Endothelial cell of umbilical vein (primary cell): ENCODE data around the gene ZNFX1. TPM values are rescaled to one million over a fixed set of nuclear protein-coding genes. Genes with fewer than 3 reads are reported as not detected.

ENCODE experiments used
- BruUV-seq: library from RNA; stranded (reverse); fragments of 400-500 nt; replicated peaks from 2 replicates; lab custom pipeline; 2021; lab: Mats Ljungman, UMichigan
- CTCF ChIA-PET: fragments of 300-600, 350-600 bp; sonication (Branson Sonifier 250); formaldehyde crosslinking; loops from one replicate; lab custom pipeline; 2021; ENCODE audit warnings: antibody characterized with exemption, inconsistent platforms; lab: Charles Lee
- POLR2A ChIA-PET: fragments of 300-600, 350-600 bp; sonication (Branson Sonifier 250); formaldehyde crosslinking; loops from one replicate; lab custom pipeline; 2021; ENCODE audit warnings: antibody characterized with exemption, inconsistent platforms; lab: Charles Lee
- DNase-seq: peaks from one replicate; pipeline ENCODE4 v3.0.0-alpha.2; 2011; ENCODE audit warnings: low read depth, low spot score
- FAIRE-seq: peaks from 2 replicates; lab custom pipeline; 2011; peaks lifted over from hg19 to GRCh38; lab: Jason Lieb, UNC
- H2AFZ ChIP-seq: 2 replicates; pipeline ENCODE4 v1.6.0; 2012; ENCODE audit warnings: low read depth, low read length, control low read depth, inconsistent platforms
- H3K27ac ChIP-seq: 2 replicates; pipeline ENCODE4 v1.5.1; 2011; ENCODE audit warnings: low read depth, mild to moderate bottlenecking, control low read depth, low read length, moderate library complexity; ENCODE audit not compliant: insufficient read depth
- H3K27me3 ChIP-seq, 2 experiments: 2 replicates each; pipeline versions ENCODE4 v1.6.0 to v1.6.1; 2011; ENCODE audit warnings: low read length in 2 of 2, mixed read lengths in 1 of 2; ENCODE audit not compliant: control insufficient read depth in 2 of 2, insufficient read depth in 2 of 2
- H3K36me3 ChIP-seq, 2 experiments: 2 replicates in 1 of 2; 3 replicates in 1 of 2; pipeline ENCODE4 v1.5.1; 2011; ENCODE audit warnings: low read length in 2 of 2, mild to moderate bottlenecking in 1 of 2, moderate library complexity in 1 of 2; ENCODE audit not compliant: control insufficient read depth in 2 of 2, insufficient read depth in 2 of 2; ENCODE audit errors: extremely low read depth in 1 of 2
- H3K4me1 ChIP-seq: 3 replicates; pipeline ENCODE4 v1.5.1; 2011; ENCODE audit warnings: mild to moderate bottlenecking, low read length; ENCODE audit not compliant: control insufficient read depth, insufficient read depth; ENCODE audit errors: extremely low read depth
- H3K4me2 ChIP-seq: 2 replicates; pipeline ENCODE4 v1.6.1; 2011; ENCODE audit warnings: low read length, control low read depth, mixed read lengths; ENCODE audit not compliant: insufficient read depth
- H3K4me3 ChIP-seq, 3 experiments: fragments of 200-600 bp in 1 of 3; sonication (generic), shearing (Covaris generic) in 1 of 3; replicated peaks in 1 of 3; 2 replicates each; pipeline ENCODE4 v1.5.1; 2011 to 2016; ENCODE audit warnings: control low read depth in 3 of 3, low read length in 3 of 3, mild to moderate bottlenecking in 2 of 3, inconsistent platforms in 1 of 3, low read depth in 1 of 3, moderate library complexity in 1 of 3; ENCODE audit not compliant: insufficient read depth in 1 of 3
- H3K79me2 ChIP-seq: 2 replicates; pipeline ENCODE4 v1.6.0; 2012; ENCODE audit warnings: low read length, inconsistent platforms; ENCODE audit not compliant: control insufficient read depth, insufficient read depth
- H3K9ac ChIP-seq: replicated peaks from 2 replicates; pipeline ENCODE3; 2011; ENCODE audit warnings: low read length, control low read depth; ENCODE audit not compliant: insufficient read depth; ENCODE audit errors: extremely low read depth
- H3K9me1 ChIP-seq: replicated peaks from 3 replicates; pipeline ENCODE4 v1.6.0; 2011; ENCODE audit warnings: mild to moderate bottlenecking, low read length; ENCODE audit not compliant: control insufficient read depth, insufficient read depth; ENCODE audit errors: extremely low read depth
- H3K9me3 ChIP-seq: replicated peaks from 2 replicates; pipeline ENCODE4 v1.5.1; 2012; ENCODE audit warnings: low read length, inconsistent platforms; ENCODE audit not compliant: control insufficient read depth, insufficient read depth
- H4K20me1 ChIP-seq: replicated peaks from 2 replicates; pipeline ENCODE3; 2011; ENCODE audit warnings: mild to moderate bottlenecking, low read length; ENCODE audit not compliant: control insufficient read depth, insufficient read depth; ENCODE audit errors: extremely low read depth
- EZH2 ChIP-seq: IDR thresholded peaks from 2 replicates; pipeline ENCODE4 v1.6.1; 2012; ENCODE audit warnings: borderline replicate concordance, low read depth, mild to moderate bottlenecking, moderate library complexity, low read length, inconsistent platforms; ENCODE audit not compliant: severe bottlenecking
- FOS ChIP-seq: IDR thresholded peaks from 2 replicates; pipeline ENCODE4 v1.6.1; 2011; ENCODE audit warnings: mild to moderate bottlenecking, low read length, moderate library complexity, borderline replicate concordance; ENCODE audit not compliant: insufficient read depth
- GATA2 ChIP-seq: IDR thresholded peaks from 2 replicates; pipeline ENCODE4 v1.7.0; 2011; ENCODE audit warnings: low read depth, mild to moderate bottlenecking, moderate library complexity, mixed read lengths, low read length; ENCODE audit not compliant: insufficient read length, insufficient read depth
- JUN ChIP-seq: IDR thresholded peaks from 2 replicates; pipeline ENCODE4 v1.6.1; 2011; ENCODE audit warnings: borderline replicate concordance, low read depth; ENCODE audit not compliant: insufficient read length, insufficient read depth
- MYC ChIP-seq: IDR thresholded peaks from one replicate; pipeline ENCODE4 v1.6.1; 2011; ENCODE audit warnings: mild to moderate bottlenecking, low read depth, low read length
- POLR2A ChIP-seq: IDR thresholded peaks from 2 replicates; pipeline ENCODE4 v1.6.1; 2012; ENCODE audit warnings: low read depth, mild to moderate bottlenecking, control low read depth, low read length
- POLR2AphosphoS5 ChIP-seq: IDR thresholded peaks from 2 replicates; pipeline ENCODE4 v1.6.1; 2012; ENCODE audit warnings: low read depth, mild to moderate bottlenecking, control low read depth, low read length, moderate library complexity; ENCODE audit not compliant: insufficient read depth
- dilution Hi-C: fragments of 300-500 bp; cut with MboI; formaldehyde crosslinking; loops from one replicate; pipeline ENCODE4 v1.15.0; 2019; ENCODE audit warnings: low sequenced_read_pairs; ENCODE audit not compliant: extremely low pct_ligation_motif_present
- intact Hi-C: fragments of 100-400 bp; cut with micrococcal nuclease; formaldehyde crosslinking; loops from one replicate; pipeline ENCODE4 v1.10.0; 2022
- polyA plus RNA-seq, 4 experiments: library from polyadenylated mRNA; depleted of rRNA in 3 of 4; stranded (reverse) in 3 of 4; unstranded in 1 of 4; fragments of >200 nt; gene quantifications; 2 replicates each; pipeline versions ENCODE4 v1.2.1 to v1.2.3, GENCODE V29; 2011 to 2012; ENCODE audit warnings: missing spikeins in 1 of 4
- total RNA-seq: library from RNA; stranded (reverse); gene quantifications from 2 replicates; pipeline ENCODE4 v1.2.3, GENCODE V29; 2021
- TF ChIP-seq, protein P1 (sequence below), 2 donors: IDR thresholded peaks; 1 replicate in 1 of 2; 2 replicates in 1 of 2; pipeline ENCODE4 v1.5.1; 2011; ENCODE audit warnings: low read length in 2 of 2, mild to moderate bottlenecking in 2 of 2, moderate library complexity in 2 of 2, control low read depth in 1 of 2, inconsistent platforms in 1 of 2, low read depth in 1 of 2; ENCODE audit not compliant: insufficient read depth in 1 of 2; ENCODE audit errors: extremely low read depth in 1 of 2
- TF ChIP-seq, protein P2 (sequence below): IDR thresholded peaks from 2 replicates; pipeline ENCODE4 v1.6.1; 2011; ENCODE audit not compliant: insufficient read depth, insufficient read length

The ZNFX1 gene
- total and polyA plus RNA-seq, 2 donors (not counting 3 experiments of a cell fraction or from before 2014, with no cell fraction given): 8.3 to 27.9 TPM

DNA sequence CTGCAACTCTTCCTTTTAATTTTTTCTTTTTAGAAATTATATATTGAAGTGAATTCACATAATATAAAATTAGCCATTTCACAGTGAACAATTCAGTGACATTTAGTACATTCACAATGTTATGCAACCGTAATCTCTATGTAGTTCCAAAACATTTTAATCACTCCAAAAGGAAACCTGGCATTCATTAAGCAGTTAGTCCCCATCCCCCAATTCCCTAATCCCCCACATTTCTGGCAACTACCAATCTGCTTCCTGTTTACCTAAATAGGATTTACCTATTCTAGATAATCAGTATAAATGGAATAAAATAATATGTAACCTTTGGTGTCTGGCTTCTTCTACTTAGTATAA is 67.1 kb downstream of the ZNFX1 start:
- no peak overlapping the region for H3K9ac ChIP-seq
- no peaks in the 10 kb centered on the region for H3K79me2 ChIP-seq
- H2AFZ ChIP-seq: no peak overlapping the region
- H3K27me3 ChIP-seq: no peaks in the 10 kb centered on the region
- BruUV-seq: no TSS peak
- TF ChIP-seq, protein P1, sequence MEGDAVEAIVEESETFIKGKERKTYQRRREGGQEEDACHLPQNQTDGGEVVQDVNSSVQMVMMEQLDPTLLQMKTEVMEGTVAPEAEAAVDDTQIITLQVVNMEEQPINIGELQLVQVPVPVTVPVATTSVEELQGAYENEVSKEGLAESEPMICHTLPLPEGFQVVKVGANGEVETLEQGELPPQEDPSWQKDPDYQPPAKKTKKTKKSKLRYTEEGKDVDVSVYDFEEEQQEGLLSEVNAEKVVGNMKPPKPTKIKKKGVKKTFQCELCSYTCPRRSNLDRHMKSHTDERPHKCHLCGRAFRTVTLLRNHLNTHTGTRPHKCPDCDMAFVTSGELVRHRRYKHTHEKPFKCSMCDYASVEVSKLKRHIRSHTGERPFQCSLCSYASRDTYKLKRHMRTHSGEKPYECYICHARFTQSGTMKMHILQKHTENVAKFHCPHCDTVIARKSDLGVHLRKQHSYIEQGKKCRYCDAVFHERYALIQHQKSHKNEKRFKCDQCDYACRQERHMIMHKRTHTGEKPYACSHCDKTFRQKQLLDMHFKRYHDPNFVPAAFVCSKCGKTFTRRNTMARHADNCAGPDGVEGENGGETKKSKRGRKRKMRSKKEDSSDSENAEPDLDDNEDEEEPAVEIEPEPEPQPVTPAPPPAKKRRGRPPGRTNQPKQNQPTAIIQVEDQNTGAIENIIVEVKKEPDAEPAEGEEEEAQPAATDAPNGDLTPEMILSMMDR (IDR thresholded peaks at IDR 0.05; ENCODE audit: extremely low read depth in 1 of 2, insufficient read depth in 1 of 2, low read depth in 1 of 2, low read length in 2 of 2): no peak
- TF ChIP-seq POLR2A: no peak
- TF ChIP-seq MYC: no peak
- ChIA-PET POLR2A (no interaction called here), CTCF (no interaction called here)
- H3K4me3 ChIP-seq: no peak overlapping the region
- no peaks in the 10 kb centered on the region for H3K9me3 ChIP-seq
- no peak for FAIRE-seq
- no peak for DNase-seq
- no peaks in the 10 kb centered on the region for H3K36me3 ChIP-seq
- no peaks in the 10 kb centered on the region for H3K4me1 ChIP-seq
- H3K4me2 ChIP-seq: no peak overlapping the region
- H4K20me1 ChIP-seq: no peaks in the 10 kb centered on the region
- dilution Hi-C loops (no loop called here), intact Hi-C loops (no loop called here)
- H3K27ac ChIP-seq: no peak overlapping the region
- H3K9me1 ChIP-seq: no peaks in the 10 kb centered on the region

DNA sequence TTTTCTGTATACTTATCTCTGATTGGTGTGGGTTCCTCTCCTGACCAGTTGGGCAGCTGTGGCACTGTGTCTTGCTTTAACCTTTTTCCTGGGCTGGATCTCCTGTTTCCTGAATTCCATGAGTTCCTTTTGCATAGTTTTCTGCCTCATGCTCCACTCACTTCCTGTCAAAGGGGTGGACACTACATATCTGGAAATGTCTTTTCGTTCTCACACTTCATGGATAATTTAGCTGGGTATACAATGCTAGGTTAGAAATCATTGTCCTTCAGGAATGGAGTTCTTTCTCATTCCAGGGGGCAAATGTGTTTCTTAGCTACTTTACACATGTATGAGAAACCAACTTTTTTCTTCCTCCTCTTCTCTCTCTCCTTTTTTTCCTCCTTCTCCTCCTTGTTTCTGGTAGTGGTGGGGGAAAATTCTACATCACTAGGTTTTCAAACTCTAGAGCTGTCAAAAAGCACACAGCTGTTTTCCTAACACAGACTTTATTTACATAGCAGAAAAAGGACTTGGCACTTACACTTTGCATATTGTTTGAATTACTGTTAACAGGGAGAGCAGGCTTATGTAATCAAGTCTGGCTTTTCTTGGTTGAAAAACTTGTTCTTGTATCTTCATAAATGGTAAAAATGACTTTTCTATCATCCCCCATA is 67.6 kb downstream of the ZNFX1 start:
- DNase-seq (no peak), FAIRE-seq (no peak)
- Histone ChIP-seq H3K9ac (no peak overlapping the region), H3K27ac (no peak overlapping the region), H3K79me2 (no peaks in the 10 kb centered on the region), H3K4me3 (no peak overlapping the region), H2AFZ (no peak overlapping the region), H3K9me1 (no peaks in the 10 kb centered on the region), H3K4me1 (no peaks in the 10 kb centered on the region), H3K36me3 (no peaks in the 10 kb centered on the region), H3K27me3 (no peaks in the 10 kb centered on the region), H3K4me2 (no peak overlapping the region), H4K20me1 (no peaks in the 10 kb centered on the region), H3K9me3 (no peaks in the 10 kb centered on the region)
- CTCF ChIA-PET: no interaction called here
- intact Hi-C loops: no loop called here
- TF ChIP-seq, protein P1 (IDR thresholded peaks at IDR 0.05; ENCODE audit: extremely low read depth in 1 of 2, insufficient read depth in 1 of 2, low read depth in 1 of 2, low read length in 2 of 2): no peak
- TF ChIP-seq JUN (no peak), MYC (no peak), EZH2 (no peak), POLR2AphosphoS5 (no peak), GATA2 (no peak), POLR2A (no peak), FOS (no peak)
- TF ChIP-seq, protein P2, sequence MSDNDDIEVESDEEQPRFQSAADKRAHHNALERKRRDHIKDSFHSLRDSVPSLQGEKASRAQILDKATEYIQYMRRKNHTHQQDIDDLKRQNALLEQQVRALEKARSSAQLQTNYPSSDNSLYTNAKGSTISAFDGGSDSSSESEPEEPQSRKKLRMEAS: no peak
- dilution Hi-C loops: no loop called here
- no TSS peak for BruUV-seq
- POLR2A ChIA-PET: no interaction called here
